HG03175 (cell line): ENCODE results near the gene ISCU.

Source experiments
- ATAC-seq: cut with Tn5 transposase; IDR thresholded peaks from one replicate; pipeline ENCODE4 v1.9.1; 2021; ENCODE audit warnings: mild to moderate bottlenecking, moderate library complexity; ENCODE audit not compliant: unreplicated experiment

ISCU gene

GRCh38 chr12:108562348-108563135 is at the start of gene ISCU:
TSS of gene ISCU (plus strand) at chr12:108562596. CDS start at chr12:108562623, 27 bp downstream.
- ATAC-seq = peak; percentile 49

- peak; percentile 5 for ATAC-seq
Measured at GRCh38 chr12:108514468-108514972, 47.9 kb upstream of the ISCU start.

GRCh38 chr12:108514973-108515814 is 47.2 kb upstream of the ISCU start, which contains the start of gene FICD:
TSS of gene FICD (plus strand) at chr12:108515277. CDS start at chr12:108516973, 1,696 bp downstream.
- ATAC-seq = peak; percentile 89

GRCh38 chr12:108515916-108516315 is 46.5 kb upstream of the ISCU start:
- no peak for ATAC-seq

GRCh38 chr12:108516511-108517275 is 45.7 kb upstream of the ISCU start:
- ATAC-seq = no peak

- ATAC-seq = no peak
Measured at GRCh38 chr12:108517288-108518100, 44.9 kb upstream of the ISCU start.

- no peak for ATAC-seq
Measured at GRCh38 chr12:108518101-108518715, 44.2 kb upstream of the ISCU start.

GRCh38 chr12:108518716-108519496 is 43.5 kb upstream of the ISCU start:
- ATAC-seq = no peak

- no peak for ATAC-seq
Measured at GRCh38 chr12:108519558-108519957, 42.8 kb upstream of the ISCU start.

- ATAC-seq = no peak
Measured at GRCh38 chr12:108523365-108523764, 39.0 kb upstream of the ISCU start.

GRCh38 chr12:108525681-108526080 is 36.7 kb upstream of the ISCU start:
- ATAC-seq = no peak

- ATAC-seq = peak; percentile 51
Measured at GRCh38 chr12:108526482-108527165, 35.8 kb upstream of the ISCU start.

GRCh38 chr12:108527166-108527496 is 35.3 kb upstream of the ISCU start:
- ATAC-seq = no peak

GRCh38 chr12:108530161-108530560 is 32.2 kb upstream of the ISCU start:
- no peak for ATAC-seq

GRCh38 chr12:108531929-108532848 is 30.2 kb upstream of the ISCU start:
- ATAC-seq = no peak

- no peak for ATAC-seq
Measured at GRCh38 chr12:108538146-108538545, 24.2 kb upstream of the ISCU start.

GRCh38 chr12:108538616-108539195 is 23.7 kb upstream of the ISCU start:
- ATAC-seq = no peak
